HEK293 (cell line): Measurements from ENCODE around the gene GAMT.

Experiments used
- CTCF ChIA-PET: fragments of 350-600 bp; formaldehyde crosslinking; extraction: SDS; loops from one replicate; lab custom pipeline; 2021; ENCODE audit warnings: antibody characterized with exemption; lab: Yijun Ruan, JAX
- POLR2A ChIA-PET: fragments of 300-600 bp; formaldehyde crosslinking; extraction: SDS; loops from one replicate; lab custom pipeline; 2020; ENCODE audit warnings: antibody characterized with exemption, inconsistent platforms; lab: Yijun Ruan, JAX
- H3K27ac ChIP-seq: fragments of 200-500 bp; sonication (Bioruptor generic); 2 replicates; pipeline ENCODE4 v1.5.1; 2014; ENCODE audit warnings: low read depth, low read length, control low read depth, inconsistent platforms; ENCODE audit errors: extremely low read depth
- H3K36me3 ChIP-seq, 2 experiments: fragments of 200-500 bp in 1 of 2; sonication (Bioruptor generic) in 1 of 2; 1 replicate in 1 of 2; 2 replicates in 1 of 2; pipeline ENCODE4 v1.5.1; 2014 to 2017; ENCODE audit warnings: inconsistent platforms in 2 of 2, low read length in 2 of 2; ENCODE audit not compliant: control insufficient read depth in 2 of 2, insufficient read depth in 1 of 2
- H3K4me1 ChIP-seq: fragments of 200-500 bp; sonication (Bioruptor generic); 2 replicates; pipeline ENCODE4 v1.5.1; 2014; ENCODE audit warnings: mild to moderate bottlenecking, low read length, inconsistent platforms; ENCODE audit not compliant: control insufficient read depth, insufficient read depth
- H3K4me3 ChIP-seq: 2 replicates; pipeline ENCODE4 v1.5.1; 2011; ENCODE audit warnings: low read depth, mild to moderate bottlenecking, control low read depth, low read length, moderate library complexity
- H3K9me3 ChIP-seq: fragments of 200-500 bp; sonication (Bioruptor generic); 2 replicates; pipeline ENCODE4 v1.5.1; 2014; ENCODE audit warnings: low read depth, low read length, inconsistent platforms; ENCODE audit not compliant: control insufficient read depth, insufficient read depth
- GLIS1 ChIP-seq: fragments of 450-650 bp; formaldehyde crosslinking; IDR thresholded peaks from 2 replicates; pipeline ENCODE4 v1.5.1; 2016; ENCODE audit warnings: missing biosample characterization, missing genetic modification characterization
- GLIS2 ChIP-seq: fragments of 450-650 bp; formaldehyde crosslinking; IDR thresholded peaks from 2 replicates; pipeline ENCODE4 v1.5.1; 2016; ENCODE audit warnings: missing biosample characterization, missing genetic modification characterization
- HIC1 ChIP-seq: fragments of 450-650 bp; formaldehyde crosslinking; IDR thresholded peaks from 2 replicates; pipeline ENCODE4 v1.5.1; 2016; ENCODE audit warnings: missing biosample characterization, missing genetic modification characterization
- HOXC10 ChIP-seq: sonication (generic); formaldehyde crosslinking; IDR thresholded peaks from 2 replicates; pipeline ENCODE4 v1.8.1; 2023; ENCODE audit warnings: mild to moderate bottlenecking, missing genetic modification reagents
- KLF16 ChIP-seq: fragments of 450-650 bp; formaldehyde crosslinking; IDR thresholded peaks from 2 replicates; pipeline ENCODE4 v1.5.1; 2017; ENCODE audit warnings: missing biosample characterization, missing genetic modification characterization
- KLF8 ChIP-seq: fragments of 450-650 bp; formaldehyde crosslinking; IDR thresholded peaks from 2 replicates; pipeline ENCODE4 v1.5.1; 2016; ENCODE audit warnings: missing biosample characterization, missing genetic modification characterization
- PATZ1 ChIP-seq: fragments of 450-650 bp; formaldehyde crosslinking; IDR thresholded peaks from 2 replicates; pipeline ENCODE4 v1.5.1; 2016; ENCODE audit warnings: missing biosample characterization, missing genetic modification characterization
- SALL2 ChIP-seq: fragments of 450-650 bp; formaldehyde crosslinking; IDR thresholded peaks from 2 replicates; pipeline ENCODE4 v1.5.0; 2017; ENCODE audit warnings: missing biosample characterization, mild to moderate bottlenecking, missing genetic modification characterization, borderline replicate concordance
- SCRT2 ChIP-seq: fragments of 450-650 bp; formaldehyde crosslinking; IDR thresholded peaks from 2 replicates; pipeline ENCODE4 v1.5.1; 2016; ENCODE audit warnings: missing biosample characterization, missing genetic modification characterization
- ZBTB20 ChIP-seq: fragments of 450-650 bp; formaldehyde crosslinking; IDR thresholded peaks from 2 replicates; pipeline ENCODE4 v1.5.1; 2016; ENCODE audit warnings: missing biosample characterization, missing genetic modification characterization
- ZBTB21 ChIP-seq: fragments of 450-650 bp; formaldehyde crosslinking; IDR thresholded peaks from 2 replicates; pipeline ENCODE4 v1.5.1; 2017; ENCODE audit warnings: missing biosample characterization, missing genetic modification characterization
- ZEB2 ChIP-seq: fragments of 450-650 bp; formaldehyde crosslinking; IDR thresholded peaks from 2 replicates; pipeline ENCODE4 v1.5.1; 2016; ENCODE audit warnings: missing biosample characterization, missing genetic modification characterization
- ZFHX2 ChIP-seq: fragments of 450-650 bp; formaldehyde crosslinking; conservative IDR thresholded peaks from 2 replicates; pipeline ENCODE4 v1.5.1; 2016; ENCODE audit warnings: missing biosample characterization, missing genetic modification characterization
- ZNF155 ChIP-seq: fragments of 450-650 bp; formaldehyde crosslinking; IDR thresholded peaks from 2 replicates; pipeline ENCODE4 v1.5.1; 2016; ENCODE audit warnings: missing biosample characterization, missing genetic modification characterization
- ZNF274 ChIP-seq, 2 experiments: fragments of 200-500 bp in 1 of 2; fragments of 450-650 bp in 1 of 2; sonication (Bioruptor generic) in 1 of 2; formaldehyde crosslinking in 1 of 2; IDR thresholded peaks; 2 replicates each; pipeline versions ENCODE4 v1.5.1 to v1.6.1; 2014 to 2016; ENCODE audit warnings: borderline replicate concordance in 1 of 2, inconsistent platforms in 1 of 2, low read length in 1 of 2, missing biosample characterization in 1 of 2, missing genetic modification characterization in 1 of 2
- ZNF302 ChIP-seq: fragments of 450-650 bp; formaldehyde crosslinking; IDR thresholded peaks from 2 replicates; pipeline ENCODE4 v1.5.1; 2016; ENCODE audit warnings: missing biosample characterization, missing genetic modification characterization, low read depth
- ZNF311 ChIP-seq: fragments of 450-650 bp; formaldehyde crosslinking; IDR thresholded peaks from 2 replicates; pipeline ENCODE4 v1.5.1; 2017; ENCODE audit warnings: missing biosample characterization, missing genetic modification characterization, borderline replicate concordance
- ZNF513 ChIP-seq: fragments of 450-650 bp; IDR thresholded peaks from 2 replicates; pipeline ENCODE4 v1.5.1; 2018; ENCODE audit warnings: missing biosample characterization, missing genetic modification characterization
- ZNF514 ChIP-seq: fragments of 450-650 bp; formaldehyde crosslinking; IDR thresholded peaks from 2 replicates; pipeline ENCODE4 v1.5.1; 2016; ENCODE audit warnings: missing biosample characterization, missing genetic modification characterization
- ZNF560 ChIP-seq: fragments of 450-650 bp; formaldehyde crosslinking; IDR thresholded peaks from 2 replicates; pipeline ENCODE4 v1.5.1; 2017; ENCODE audit warnings: missing biosample characterization, missing genetic modification characterization, borderline replicate concordance
- ZNF623 ChIP-seq: fragments of 450-650 bp; formaldehyde crosslinking; IDR thresholded peaks from 2 replicates; pipeline ENCODE4 v1.5.1; 2016; ENCODE audit warnings: missing biosample characterization, missing genetic modification characterization
- ZNF707 ChIP-seq: fragments of 450-650 bp; formaldehyde crosslinking; IDR thresholded peaks from 2 replicates; pipeline ENCODE4 v1.5.1; 2016; ENCODE audit warnings: missing biosample characterization, missing genetic modification characterization
- ZNF785 ChIP-seq: fragments of 450-650 bp; formaldehyde crosslinking; IDR thresholded peaks from 2 replicates; pipeline ENCODE4 v1.5.1; 2016; ENCODE audit warnings: missing biosample characterization, missing genetic modification characterization
- ZNF791 ChIP-seq: fragments of 450-650 bp; formaldehyde crosslinking; IDR thresholded peaks from 2 replicates; pipeline ENCODE4 v1.5.1; 2016; ENCODE audit warnings: missing biosample characterization, missing genetic modification characterization
- ZNF792 ChIP-seq: fragments of 450-650 bp; formaldehyde crosslinking; IDR thresholded peaks from 2 replicates; pipeline ENCODE4 v1.5.1; 2016; ENCODE audit warnings: missing biosample characterization, missing genetic modification characterization
- ZNF837 ChIP-seq: fragments of 450-650 bp; formaldehyde crosslinking; IDR thresholded peaks from 2 replicates; pipeline ENCODE4 v1.5.1; 2016; ENCODE audit warnings: missing biosample characterization, missing genetic modification characterization
- TF ChIP-seq, protein P1 (sequence below): fragments of 450-650 bp; formaldehyde crosslinking; IDR thresholded peaks from 2 replicates; pipeline ENCODE4 v1.5.1; 2017; ENCODE audit warnings: missing biosample characterization, missing genetic modification characterization
- TF ChIP-seq, protein P2 (sequence below): sonication (generic); formaldehyde crosslinking; IDR thresholded peaks from 2 replicates; pipeline ENCODE4 v1.8.1; 2022; ENCODE audit warnings: mild to moderate bottlenecking, moderate library complexity, missing genetic modification reagents

Gene GAMT

GRCh38 chr19:1435378-1435989 is 34.1 kb upstream of the GAMT start (continued):
- TF ChIP-seq, protein P1, sequence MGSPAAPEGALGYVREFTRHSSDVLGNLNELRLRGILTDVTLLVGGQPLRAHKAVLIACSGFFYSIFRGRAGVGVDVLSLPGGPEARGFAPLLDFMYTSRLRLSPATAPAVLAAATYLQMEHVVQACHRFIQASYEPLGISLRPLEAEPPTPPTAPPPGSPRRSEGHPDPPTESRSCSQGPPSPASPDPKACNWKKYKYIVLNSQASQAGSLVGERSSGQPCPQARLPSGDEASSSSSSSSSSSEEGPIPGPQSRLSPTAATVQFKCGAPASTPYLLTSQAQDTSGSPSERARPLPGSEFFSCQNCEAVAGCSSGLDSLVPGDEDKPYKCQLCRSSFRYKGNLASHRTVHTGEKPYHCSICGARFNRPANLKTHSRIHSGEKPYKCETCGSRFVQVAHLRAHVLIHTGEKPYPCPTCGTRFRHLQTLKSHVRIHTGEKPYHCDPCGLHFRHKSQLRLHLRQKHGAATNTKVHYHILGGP = no peak
- TF ChIP-seq KLF16 (tag by site-specific recombination) = no peak
- no peak for TF ChIP-seq ZNF274 (IDR thresholded peaks at IDR 0.05; ENCODE audit: low read length)
- TF ChIP-seq ZNF274 (tag by site-specific recombination; IDR thresholded peaks at IDR 0.05; ENCODE audit: borderline replicate concordance) = no peak
- no peak for TF ChIP-seq ZBTB21 (tag by site-specific recombination)
- TF ChIP-seq ZNF302 (tag by site-specific recombination) = no peak
- TF ChIP-seq ZNF514 (tag by site-specific recombination) = no peak
- TF ChIP-seq SCRT2 = no peak
- no peak for TF ChIP-seq ZNF623
- TF ChIP-seq ZNF785 = no peak
- no peak for TF ChIP-seq ZNF311 (tag by site-specific recombination)

- Histone ChIP-seq H3K36me3 (peaks cover 18 to 57% of the 10 kb centered on the region in 2 experiments; a peak in 2 of 3 replicates), H3K27ac (no peak overlapping the region), H3K9me3 (no peaks in the 10 kb centered on the region), H3K4me1 (peaks cover 2% of the 10 kb centered on the region), H3K4me3 (no peak overlapping the region)
- POLR2A ChIA-PET = interaction anchor here (1.7 kb wide), 1 partner anchor 10 kb away, joined by 3 read pairs; no protein-coding TSS in a partner anchor
- CTCF ChIA-PET = interaction anchor here (0.7 to 1.1 kb wide), 3 partner anchors 25 to 190 kb away, joined by 3 to 5 read pairs (median 3); no protein-coding TSS in a partner anchor
- TF ChIP-seq SALL2 (tag by site-specific recombination) (no peak), ZNF792 (tag by site-specific recombination) (no peak), ZNF560 (tag by site-specific recombination) (no peak), PATZ1 (tag by site-specific recombination) (no peak), GLIS2 (tag by site-specific recombination) (peak; percentile 56), KLF8 (peak; percentile 23; the same call in 1 of the 2 replicates), ZNF785 (no peak), ZFHX2 (no peak), GLIS1 (tag by site-specific recombination) (no peak), ZNF155 (no peak), ZNF837 (tag by site-specific recombination) (no peak), ZEB2 (tag by site-specific recombination) (no peak), ZNF513 (tag by site-specific recombination) (no peak), ZBTB20 (no peak), ZNF791 (no peak), HIC1 (peak; percentile 67; the same call in 1 of the 2 replicates), ZNF707 (no peak), HOXC10 (CRISPR knock-in tag) (no peak)
- TF ChIP-seq, protein P1 = no peak
- TF ChIP-seq, protein P2, sequence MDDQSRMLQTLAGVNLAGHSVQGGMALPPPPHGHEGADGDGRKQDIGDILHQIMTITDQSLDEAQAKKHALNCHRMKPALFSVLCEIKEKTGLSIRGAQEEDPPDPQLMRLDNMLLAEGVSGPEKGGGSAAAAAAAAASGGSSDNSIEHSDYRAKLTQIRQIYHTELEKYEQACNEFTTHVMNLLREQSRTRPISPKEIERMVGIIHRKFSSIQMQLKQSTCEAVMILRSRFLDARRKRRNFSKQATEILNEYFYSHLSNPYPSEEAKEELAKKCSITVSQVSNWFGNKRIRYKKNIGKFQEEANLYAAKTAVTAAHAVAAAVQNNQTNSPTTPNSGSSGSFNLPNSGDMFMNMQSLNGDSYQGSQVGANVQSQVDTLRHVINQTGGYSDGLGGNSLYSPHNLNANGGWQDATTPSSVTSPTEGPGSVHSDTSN (CRISPR knock-in tag) = no peak
Observed at GRCh38 chr19:1434577-1435060, 33.3 kb upstream of the GAMT start.
